Measurements from ENCODE around the gene TM4SF18.

The TM4SF18 gene

DNA sequence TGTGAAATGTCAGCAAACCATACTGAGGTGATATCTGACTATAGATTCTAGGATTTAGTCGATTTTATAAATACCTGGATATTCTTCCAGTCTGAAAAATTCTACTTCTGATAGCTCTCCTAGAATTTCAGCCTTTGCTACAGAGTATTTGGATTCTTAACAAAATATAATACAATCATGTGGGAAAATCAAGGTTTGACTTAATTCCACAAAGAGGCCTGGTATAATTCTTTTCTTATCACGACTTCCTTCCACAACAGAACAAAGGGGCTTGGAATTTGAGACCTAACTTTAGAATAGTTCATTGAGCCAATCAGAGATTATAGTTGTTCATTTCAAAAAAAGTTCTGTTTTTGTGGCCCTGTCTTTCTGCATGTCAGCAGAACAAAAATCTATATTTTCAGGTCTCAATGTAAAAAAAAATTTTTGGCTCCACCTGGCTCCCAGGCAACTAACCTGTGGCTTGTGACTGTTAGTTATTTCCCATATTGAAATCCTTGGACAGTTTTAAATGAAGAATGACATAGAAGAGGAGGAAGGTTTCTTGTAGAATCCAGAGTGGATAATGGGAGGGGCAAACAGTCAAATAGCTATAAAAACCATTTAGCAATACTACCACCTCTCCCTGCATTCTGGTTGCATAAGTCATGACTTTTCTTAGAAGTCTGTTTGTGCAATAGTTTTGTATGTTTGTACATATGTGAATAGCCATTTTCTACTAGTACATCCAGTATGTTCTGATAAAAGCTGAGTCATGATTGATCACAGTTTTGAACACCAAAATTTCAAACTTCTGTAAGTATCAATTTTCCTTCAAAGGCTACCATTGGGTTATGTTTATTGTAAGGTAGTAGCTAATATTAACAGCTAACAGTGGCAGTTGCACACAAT lies 40.0 kb upstream of the TM4SF18 start:
- DNase-seq (ENCODE audit: low read depth) = peak; percentile 91
- TF ChIP-seq, protein P1, sequence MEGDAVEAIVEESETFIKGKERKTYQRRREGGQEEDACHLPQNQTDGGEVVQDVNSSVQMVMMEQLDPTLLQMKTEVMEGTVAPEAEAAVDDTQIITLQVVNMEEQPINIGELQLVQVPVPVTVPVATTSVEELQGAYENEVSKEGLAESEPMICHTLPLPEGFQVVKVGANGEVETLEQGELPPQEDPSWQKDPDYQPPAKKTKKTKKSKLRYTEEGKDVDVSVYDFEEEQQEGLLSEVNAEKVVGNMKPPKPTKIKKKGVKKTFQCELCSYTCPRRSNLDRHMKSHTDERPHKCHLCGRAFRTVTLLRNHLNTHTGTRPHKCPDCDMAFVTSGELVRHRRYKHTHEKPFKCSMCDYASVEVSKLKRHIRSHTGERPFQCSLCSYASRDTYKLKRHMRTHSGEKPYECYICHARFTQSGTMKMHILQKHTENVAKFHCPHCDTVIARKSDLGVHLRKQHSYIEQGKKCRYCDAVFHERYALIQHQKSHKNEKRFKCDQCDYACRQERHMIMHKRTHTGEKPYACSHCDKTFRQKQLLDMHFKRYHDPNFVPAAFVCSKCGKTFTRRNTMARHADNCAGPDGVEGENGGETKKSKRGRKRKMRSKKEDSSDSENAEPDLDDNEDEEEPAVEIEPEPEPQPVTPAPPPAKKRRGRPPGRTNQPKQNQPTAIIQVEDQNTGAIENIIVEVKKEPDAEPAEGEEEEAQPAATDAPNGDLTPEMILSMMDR (IDR thresholded peaks at IDR 0.05; ENCODE audit: insufficient read depth, low read depth, low read length, missing control alignments) = no peak
- H3K4me3 ChIP-seq (ENCODE audit: low read length) = no peak overlapping the region

DNA sequence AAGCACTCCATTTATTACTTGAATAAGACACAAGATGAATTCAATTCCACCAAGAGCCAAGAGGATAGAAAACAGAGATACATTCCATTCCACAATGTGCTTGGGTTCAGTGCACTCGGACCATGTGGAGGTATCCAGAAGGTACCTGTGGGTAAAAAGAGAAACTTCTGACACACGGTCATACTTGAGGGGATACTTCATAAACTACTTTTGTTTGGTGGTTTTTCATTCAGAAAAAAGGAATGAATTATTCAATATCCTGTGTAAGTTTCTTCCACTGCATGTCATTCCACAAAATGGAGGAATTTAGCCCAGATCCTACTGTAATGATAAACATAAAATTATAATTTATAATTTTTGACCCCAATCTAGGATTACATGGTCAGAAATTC lies 38.3 kb upstream of the TM4SF18 start:
- H3K4me3 ChIP-seq (ENCODE audit: low read length) = peak overlapping the region; percentile 10
- TF ChIP-seq, protein P1 (IDR thresholded peaks at IDR 0.05; ENCODE audit: insufficient read depth, low read depth, low read length, missing control alignments) = no peak
- DNase-seq (ENCODE audit: low read depth) = no peak

DNA sequence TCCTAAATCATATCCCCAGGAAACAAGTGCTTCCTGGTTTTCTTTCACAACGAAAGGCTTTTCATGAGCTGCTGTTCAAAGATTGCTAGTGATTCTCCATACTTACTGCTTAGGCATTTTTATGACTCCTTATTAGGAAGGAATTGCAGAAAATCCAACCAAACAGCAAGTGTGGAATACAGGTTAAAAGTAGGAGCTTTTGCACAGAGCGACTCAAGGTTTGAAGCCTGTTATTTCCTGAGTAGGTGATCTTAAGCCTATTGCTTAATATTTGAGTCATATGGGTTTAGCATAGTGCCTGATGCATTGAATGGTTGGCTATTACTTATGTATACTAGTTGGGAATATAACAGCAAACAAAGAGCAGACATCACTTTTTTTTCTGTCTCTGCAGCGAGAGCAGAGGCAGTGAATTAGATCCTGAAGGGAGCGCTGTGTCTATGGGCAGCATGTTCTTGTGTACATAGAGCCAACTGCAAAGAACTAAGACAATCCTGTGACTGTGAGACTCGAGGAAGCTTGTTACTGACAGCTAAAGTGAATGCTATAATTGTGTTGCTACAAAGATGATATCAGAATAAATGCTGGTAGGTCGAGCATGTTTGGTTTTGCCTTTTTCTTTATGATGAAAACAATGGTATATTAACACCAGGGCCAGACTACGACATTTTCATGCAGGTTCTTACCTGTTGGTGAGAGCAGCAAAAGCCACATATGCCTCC lies 37.7 kb upstream of the TM4SF18 start:
- peak; percentile 78 for DNase-seq (ENCODE audit: low read depth)

DNA sequence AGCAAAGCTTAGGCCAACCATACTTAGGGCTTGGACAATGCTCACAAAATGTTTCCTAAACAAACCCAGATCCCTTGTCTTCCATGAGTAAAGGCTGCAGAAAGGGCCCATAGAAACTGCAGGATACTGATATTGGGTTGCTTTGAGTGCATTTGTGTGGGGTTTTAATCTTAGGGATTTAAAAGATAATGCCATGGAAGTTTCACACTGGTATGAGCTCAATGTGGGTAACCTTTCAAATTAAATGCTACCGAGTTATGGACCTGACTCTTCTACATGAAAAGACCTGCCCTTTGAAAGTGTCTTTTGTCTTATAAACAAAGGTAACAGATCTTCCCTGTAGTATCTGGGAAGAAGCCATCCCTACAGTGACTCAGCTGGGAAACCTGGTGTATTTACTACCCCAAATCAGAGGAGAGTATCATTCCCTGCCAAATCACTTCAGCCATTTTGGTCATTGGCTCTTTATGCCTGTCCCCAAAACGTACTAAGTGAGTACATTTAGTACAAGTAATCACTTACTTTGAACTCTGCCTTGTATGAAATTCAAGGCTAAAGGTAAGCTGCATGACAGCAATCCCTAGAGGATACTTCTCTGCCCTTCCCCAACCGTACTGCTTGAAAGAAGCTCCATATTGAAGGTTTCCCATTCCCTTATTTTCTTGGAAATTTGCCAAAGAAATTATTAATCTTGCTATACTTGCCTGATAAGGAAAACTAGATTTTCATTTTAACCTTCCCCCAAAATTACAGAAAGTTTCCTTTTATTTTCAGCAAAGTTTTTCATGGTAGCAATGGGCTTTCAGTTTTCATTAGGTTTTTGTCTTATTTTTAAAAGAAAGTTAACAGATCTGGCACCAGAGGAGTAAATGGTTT lies 36.8 kb upstream of the TM4SF18 start:
- no peak overlapping the region for H3K4me3 ChIP-seq (ENCODE audit: low read length)
- TF ChIP-seq, protein P1 (IDR thresholded peaks at IDR 0.05; ENCODE audit: insufficient read depth, low read depth, low read length, missing control alignments) = no peak
- peak; percentile 48 for DNase-seq (ENCODE audit: low read depth)

More for the DNA sequence above, 37.7 kb upstream of the TM4SF18 start:
- peak overlapping the region; percentile 23 for H3K4me3 ChIP-seq (ENCODE audit: low read length)
- TF ChIP-seq, protein P1 (IDR thresholded peaks at IDR 0.05; ENCODE audit: insufficient read depth, low read depth, low read length, missing control alignments) = peak; percentile 41

DNA sequence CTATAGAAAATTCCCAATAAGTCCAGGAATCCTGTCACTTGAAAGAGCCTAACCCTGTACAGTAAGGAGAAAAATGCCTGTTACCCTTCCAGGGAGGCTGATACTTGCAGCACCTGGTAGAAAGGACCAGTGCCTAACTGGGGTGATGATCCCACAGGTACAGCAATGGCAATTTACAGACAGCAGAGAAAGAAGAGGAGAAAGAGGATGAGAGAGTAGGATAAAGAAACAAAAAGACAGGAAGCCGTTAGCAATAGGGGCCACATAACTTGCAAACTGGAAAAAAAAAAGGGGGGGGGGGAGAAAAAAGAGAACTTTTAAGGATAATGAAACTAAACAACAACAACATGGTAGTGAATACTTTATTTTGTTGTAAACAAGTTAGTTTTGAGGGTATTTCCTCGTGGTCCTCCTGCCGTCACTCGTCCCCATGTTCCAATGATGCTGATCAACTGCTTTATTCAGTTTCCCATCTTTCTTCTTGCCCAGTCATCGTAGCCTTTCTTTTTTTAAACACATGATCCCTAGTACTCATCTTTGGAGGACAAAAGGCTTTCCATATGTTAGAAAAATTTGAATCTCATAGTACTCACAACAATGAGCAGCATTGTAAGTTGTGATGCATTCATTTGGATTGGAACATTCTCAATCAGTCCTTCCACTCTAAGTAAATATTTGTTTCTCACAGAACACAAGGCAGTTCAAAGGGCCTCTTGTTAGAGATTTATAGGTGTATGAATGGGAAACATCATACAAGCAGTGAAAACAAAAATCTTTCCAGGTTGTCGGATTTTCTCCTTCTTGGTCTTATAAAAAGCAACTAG lies 35.5 kb upstream of the TM4SF18 start:
- DNase-seq (ENCODE audit: low read depth) = no peak
- no peak overlapping the region for H3K4me3 ChIP-seq (ENCODE audit: low read length)
- TF ChIP-seq, protein P1 (IDR thresholded peaks at IDR 0.05; ENCODE audit: insufficient read depth, low read depth, low read length, missing control alignments) = no peak

DNA sequence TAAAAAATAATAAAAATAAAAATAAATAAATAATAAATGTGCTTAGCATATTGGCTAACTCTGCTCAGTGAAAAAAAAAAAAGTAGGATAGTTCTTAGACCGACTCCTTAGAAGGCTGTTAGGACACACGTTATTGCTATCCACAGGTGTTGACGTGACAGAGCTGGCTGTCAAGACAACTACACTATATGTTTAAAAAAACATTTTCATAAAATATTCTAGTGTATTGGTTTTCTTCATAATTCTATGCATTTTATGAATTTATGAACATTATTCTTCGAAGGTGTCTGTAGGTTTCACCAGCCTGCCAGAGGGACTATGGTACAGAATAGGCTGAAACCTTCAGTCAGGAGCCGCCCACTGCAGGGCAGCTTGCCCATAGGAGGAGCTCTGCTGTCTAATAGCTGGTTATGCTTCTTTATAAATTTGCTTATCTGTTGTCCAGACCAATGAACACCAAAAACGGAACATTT lies 34.8 kb upstream of the TM4SF18 start:
- TF ChIP-seq, protein P1 (IDR thresholded peaks at IDR 0.05; ENCODE audit: insufficient read depth, low read depth, low read length, missing control alignments) = peak; percentile 40
- DNase-seq (ENCODE audit: low read depth) = peak; percentile 60
- H3K4me3 ChIP-seq (ENCODE audit: low read length) = no peak overlapping the region
